ENCODE measurements around the gene WNK2.

DNA sequence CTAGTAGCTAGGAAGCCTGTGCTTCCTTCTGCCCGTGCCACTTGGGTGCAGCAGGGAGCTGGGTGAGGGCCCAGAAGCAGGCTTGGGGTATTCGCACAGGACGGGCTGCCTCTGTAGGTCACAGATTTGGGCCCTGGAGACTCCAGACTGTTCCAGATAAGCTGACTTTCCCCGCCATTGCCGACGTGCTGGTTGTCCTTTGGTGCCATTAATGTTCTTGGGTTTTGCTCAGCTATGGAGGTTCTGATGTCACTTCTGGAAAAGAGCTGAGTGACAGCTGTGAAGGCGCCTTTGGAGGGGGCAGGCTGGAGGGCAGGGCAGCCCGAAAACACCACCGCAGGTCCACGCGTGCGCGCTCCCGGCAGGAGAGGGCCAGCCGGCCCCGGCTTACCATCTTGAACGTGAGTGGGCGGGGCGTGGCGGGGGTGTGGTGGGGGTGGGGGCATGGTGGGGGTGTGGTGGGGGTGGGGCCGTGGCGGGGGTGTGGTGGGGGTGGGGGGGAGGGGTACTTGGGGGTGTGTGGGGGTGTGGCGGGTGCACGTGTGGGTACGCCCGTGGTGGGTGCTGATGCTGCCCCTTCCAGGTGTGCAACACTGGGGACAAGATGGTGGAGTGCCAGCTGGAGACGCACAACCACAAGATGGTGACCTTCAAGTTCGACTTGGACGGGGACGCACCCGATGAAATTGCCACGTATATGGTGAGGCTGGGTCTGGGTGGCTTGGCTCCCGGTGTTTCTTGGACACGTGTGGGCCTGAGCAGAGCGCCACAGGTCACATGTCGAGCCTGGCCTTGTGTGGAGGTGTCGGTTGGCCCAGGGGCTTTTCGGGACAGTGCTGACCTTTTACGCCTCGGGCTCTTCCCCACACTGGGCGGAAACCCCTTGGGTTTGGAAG, 79.6 kb downstream of the WNK2 start:
- TF ChIP-seq POLR2A (IDR thresholded peaks at IDR 0.05; ENCODE audit: low read depth, low read length), result no peak
- TF ChIP-seq, protein P1, sequence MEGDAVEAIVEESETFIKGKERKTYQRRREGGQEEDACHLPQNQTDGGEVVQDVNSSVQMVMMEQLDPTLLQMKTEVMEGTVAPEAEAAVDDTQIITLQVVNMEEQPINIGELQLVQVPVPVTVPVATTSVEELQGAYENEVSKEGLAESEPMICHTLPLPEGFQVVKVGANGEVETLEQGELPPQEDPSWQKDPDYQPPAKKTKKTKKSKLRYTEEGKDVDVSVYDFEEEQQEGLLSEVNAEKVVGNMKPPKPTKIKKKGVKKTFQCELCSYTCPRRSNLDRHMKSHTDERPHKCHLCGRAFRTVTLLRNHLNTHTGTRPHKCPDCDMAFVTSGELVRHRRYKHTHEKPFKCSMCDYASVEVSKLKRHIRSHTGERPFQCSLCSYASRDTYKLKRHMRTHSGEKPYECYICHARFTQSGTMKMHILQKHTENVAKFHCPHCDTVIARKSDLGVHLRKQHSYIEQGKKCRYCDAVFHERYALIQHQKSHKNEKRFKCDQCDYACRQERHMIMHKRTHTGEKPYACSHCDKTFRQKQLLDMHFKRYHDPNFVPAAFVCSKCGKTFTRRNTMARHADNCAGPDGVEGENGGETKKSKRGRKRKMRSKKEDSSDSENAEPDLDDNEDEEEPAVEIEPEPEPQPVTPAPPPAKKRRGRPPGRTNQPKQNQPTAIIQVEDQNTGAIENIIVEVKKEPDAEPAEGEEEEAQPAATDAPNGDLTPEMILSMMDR (IDR thresholded peaks at IDR 0.05; ENCODE audit: extremely low read depth in 1 of 2, insufficient read depth in 1 of 2, low read depth in 1 of 2, low read length in 2 of 2), result no peak
- TF ChIP-seq EZH2 (IDR thresholded peaks at IDR 0.05; ENCODE audit: borderline replicate concordance, low read depth, low read length, severe bottlenecking), result no peak
- TF ChIP-seq JUN (IDR thresholded peaks at IDR 0.05; ENCODE audit: borderline replicate concordance, insufficient read depth, insufficient read length, low read depth), result no peak
- TF ChIP-seq POLR2AphosphoS5 (IDR thresholded peaks at IDR 0.05; ENCODE audit: insufficient read depth, low read depth, low read length), result no peak
- TF ChIP-seq FOS (IDR thresholded peaks at IDR 0.05; ENCODE audit: borderline replicate concordance, insufficient read depth, low read length), result no peak
- no peak for TF ChIP-seq GATA2 (IDR thresholded peaks at IDR 0.05; ENCODE audit: insufficient read depth, insufficient read length, low read depth, low read length)
- TF ChIP-seq MYC (IDR thresholded peaks at IDR 0.05; ENCODE audit: low read depth, low read length), result no peak

Data from endothelial cell of umbilical vein (primary cell).